Activated CD4-positive, alpha-beta T cell treated with anti-CD3 and anti-CD28 coated beads, Interleukin-2, amount 10 ng/mL, durations not matched to agents 24 days and 14 days (primary cell): ENCODE results near the gene AFG1L. TPM values are rescaled to one million over a fixed set of nuclear protein-coding genes. Genes with fewer than 3 reads are reported as not detected.
"Not testable (repeated sequence)": the region's sequence is repeated elsewhere in the genome, so short reads cannot be mapped to it uniquely, and the experiment has no call there.

ENCODE experiments used
- DNase-seq: peaks from one replicate; pipeline ENCODE4 v3.0.0; 2022
- H3K27ac Mint-ChIP-seq: one replicate; pipeline ENCODE4 v1.8.0; 2022; ENCODE audit warnings: mild to moderate bottlenecking, mixed read lengths
- H3K27me3 Mint-ChIP-seq: one replicate; pipeline ENCODE4 v1.8.0; 2022; ENCODE audit warnings: mixed read lengths
- H3K36me3 Mint-ChIP-seq: one replicate; pipeline ENCODE4 v1.8.0; 2022; ENCODE audit warnings: low read depth, mild to moderate bottlenecking, mixed read lengths
- H3K4me1 Mint-ChIP-seq: one replicate; pipeline ENCODE4 v1.8.0; 2021; ENCODE audit warnings: mixed read lengths
- H3K4me3 Mint-ChIP-seq: one replicate; pipeline ENCODE4 v1.8.0; 2022; ENCODE audit warnings: mild to moderate bottlenecking, moderate library complexity, mixed read lengths
- H3K9me3 Mint-ChIP-seq: one replicate; pipeline ENCODE4 v1.8.0; 2021; ENCODE audit warnings: mixed read lengths
- intact Hi-C: fragments of 100-400 bp; cut with micrococcal nuclease; formaldehyde crosslinking; loops from one replicate; pipeline ENCODE4 v1.15.1; 2023
- total RNA-seq: library from RNA; stranded (reverse); gene quantifications from 2 replicates; pipeline ENCODE4 v1.2.3, GENCODE V29; 2022

Gene AFG1L
- total RNA-seq, 1 donor from 2014 or later, result 6.3 TPM

- H3K27ac Mint-ChIP-seq, H3K4me3 Mint-ChIP-seq, DNase-seq, H3K9me3 Mint-ChIP-seq, H3K36me3 Mint-ChIP-seq, H3K4me1 Mint-ChIP-seq: not testable (repeated sequence)
- H3K27me3 Mint-ChIP-seq, result peaks cover 16% of the 10 kb centered on the region
- intact Hi-C loops, result loop anchor here (10.0 kb wide), 1 partner anchor 195 kb away; the partner anchor contains the start of gene OSTM1
These were observed 24.9 kb upstream of the AFG1L start for GRCh38 chr6:108269955-108270354.

- no peaks in the 10 kb centered on the region for H3K36me3 Mint-ChIP-seq
- no peaks in the 10 kb centered on the region for H3K9me3 Mint-ChIP-seq
- peaks cover 14% of the 10 kb centered on the region for H3K27me3 Mint-ChIP-seq
- no peak overlapping the region for H3K27ac Mint-ChIP-seq
- no peaks in the 10 kb centered on the region for H3K4me1 Mint-ChIP-seq
- DNase-seq, result no peak
- H3K4me3 Mint-ChIP-seq, result no peak overlapping the region
- intact Hi-C loops, result no loop called here
These were observed 20.3 kb upstream of the AFG1L start for GRCh38 chr6:108274546-108274945.

- no peaks in the 10 kb centered on the region for H3K36me3 Mint-ChIP-seq
- DNase-seq, result no peak
- intact Hi-C loops, result no loop called here
- no peaks in the 10 kb centered on the region for H3K4me1 Mint-ChIP-seq
- H3K27ac Mint-ChIP-seq, result no peak overlapping the region
- H3K4me3 Mint-ChIP-seq, result no peak overlapping the region
- peaks cover 23% of the 10 kb centered on the region for H3K27me3 Mint-ChIP-seq
- H3K9me3 Mint-ChIP-seq, result no peaks in the 10 kb centered on the region
These were observed 18.9 kb upstream of the AFG1L start for GRCh38 chr6:108275976-108276375.

- Mint-ChIP-seq H3K4me1 (no peaks in the 10 kb centered on the region), H3K27me3 (peaks cover 25% of the 10 kb centered on the region), H3K4me3 (no peak overlapping the region), H3K27ac (no peak overlapping the region), H3K9me3 (no peaks in the 10 kb centered on the region), H3K36me3 (no peaks in the 10 kb centered on the region)
- intact Hi-C loops, result no loop called here
- no peak for DNase-seq
These were observed 17.6 kb upstream of the AFG1L start for GRCh38 chr6:108277295-108277694.

GRCh38 chr6:108277831-108278230 is 17.0 kb upstream of the AFG1L start:
- Mint-ChIP-seq H3K27me3 (peaks cover 23% of the 10 kb centered on the region), H3K27ac (no peak overlapping the region), H3K4me1 (no peaks in the 10 kb centered on the region), H3K9me3 (no peaks in the 10 kb centered on the region), H3K36me3 (no peaks in the 10 kb centered on the region), H3K4me3 (no peak overlapping the region)
- no peak for DNase-seq
- intact Hi-C loops, result no loop called here

GRCh38 chr6:108285381-108285780 is 9.5 kb upstream of the AFG1L start:
- Mint-ChIP-seq H3K9me3 (no peaks in the 10 kb centered on the region), H3K36me3 (no peaks in the 10 kb centered on the region), H3K4me3 (no peak overlapping the region), H3K4me1 (peaks cover 22% of the 10 kb centered on the region), H3K27ac (no peak overlapping the region), H3K27me3 (peaks cover 10% of the 10 kb centered on the region)
- no peak for DNase-seq
- intact Hi-C loops, result no loop called here

- intact Hi-C loops, result no loop called here
These were observed 8.5 kb upstream of the AFG1L start for GRCh38 chr6:108286366-108286765.

GRCh38 chr6:108287373-108287772 is 7.5 kb upstream of the AFG1L start:
- Mint-ChIP-seq H3K36me3 (no peaks in the 10 kb centered on the region), H3K4me3 (no peak overlapping the region), H3K4me1 (peaks cover 23% of the 10 kb centered on the region), H3K9me3 (no peaks in the 10 kb centered on the region), H3K27me3 (peaks cover 5% of the 10 kb centered on the region), H3K27ac (no peak overlapping the region)
- DNase-seq, result no peak
- intact Hi-C loops, result no loop called here

More at GRCh38 chr6:108286366-108286765, 8.5 kb upstream of the AFG1L start:
- no peaks in the 10 kb centered on the region for H3K36me3 Mint-ChIP-seq
- H3K9me3 Mint-ChIP-seq, result no peaks in the 10 kb centered on the region
- H3K27ac Mint-ChIP-seq, result no peak overlapping the region
- H3K4me3 Mint-ChIP-seq, result no peak overlapping the region
- H3K27me3 Mint-ChIP-seq, result peaks cover 8% of the 10 kb centered on the region
- H3K4me1 Mint-ChIP-seq, result peaks cover 22% of the 10 kb centered on the region
- DNase-seq, result no peak

- Mint-ChIP-seq H3K27ac (no peak overlapping the region), H3K9me3 (no peaks in the 10 kb centered on the region), H3K27me3 (peaks cover 3% of the 10 kb centered on the region)
These were observed 6.1 kb upstream of the AFG1L start for GRCh38 chr6:108288742-108289141.

GRCh38 chr6:108291091-108291490 is 3.8 kb upstream of the AFG1L start:
- no peaks in the 10 kb centered on the region for H3K9me3 Mint-ChIP-seq
- H3K27ac Mint-ChIP-seq, result no peak overlapping the region
- no peak overlapping the region for H3K4me3 Mint-ChIP-seq
- intact Hi-C loops, result no loop called here
- H3K27me3 Mint-ChIP-seq, result peaks cover 1% of the 10 kb centered on the region
- H3K36me3 Mint-ChIP-seq, result peaks cover 4% of the 10 kb centered on the region
- H3K4me1 Mint-ChIP-seq, result peaks cover 33% of the 10 kb centered on the region
- no peak for DNase-seq

More at GRCh38 chr6:108288742-108289141, 6.1 kb upstream of the AFG1L start:
- H3K4me3 Mint-ChIP-seq, result no peak overlapping the region
- DNase-seq, result no peak
- H3K36me3 Mint-ChIP-seq, result no peaks in the 10 kb centered on the region
- intact Hi-C loops, result no loop called here
- peaks cover 23% of the 10 kb centered on the region for H3K4me1 Mint-ChIP-seq

- H3K36me3 Mint-ChIP-seq, intact Hi-C loops, H3K4me3 Mint-ChIP-seq, H3K27ac Mint-ChIP-seq, DNase-seq, H3K27me3 Mint-ChIP-seq, H3K9me3 Mint-ChIP-seq: not testable (repeated sequence)
- H3K4me1 Mint-ChIP-seq, result peaks cover 23% of the 10 kb centered on the region
These were observed 2.3 kb upstream of the AFG1L start for GRCh38 chr6:108292561-108292960.

GRCh38 chr6:108293527-108294296 is 1.1 kb upstream of the AFG1L start:
- Mint-ChIP-seq H3K27ac (peak overlapping the region; percentile 100), H3K36me3 (peaks cover 4% of the 10 kb centered on the region), H3K4me3 (peak overlapping the region; percentile 99), H3K4me1 (peaks cover 19% of the 10 kb centered on the region), H3K9me3 (no peaks in the 10 kb centered on the region), H3K27me3 (peaks cover 1% of the 10 kb centered on the region)
- no peak for DNase-seq
- intact Hi-C loops, result loop anchor here (1.0 kb wide), 1 partner anchor 32 kb away; the partner anchor contains the start of gene SNX3

GRCh38 chr6:108294297-108294726 is 542 bp upstream of the AFG1L start:
- peaks cover 4% of the 10 kb centered on the region for H3K36me3 Mint-ChIP-seq
- peaks cover 18% of the 10 kb centered on the region for H3K4me1 Mint-ChIP-seq
- H3K27ac Mint-ChIP-seq, result peak overlapping the region; percentile 100
- H3K27me3 Mint-ChIP-seq, result peaks cover 1% of the 10 kb centered on the region
- intact Hi-C loops, result loop anchor here (1.0 kb wide), 1 partner anchor 33 kb away; the partner anchor contains the start of gene SNX3
- H3K9me3 Mint-ChIP-seq, result no peaks in the 10 kb centered on the region
- no peak for DNase-seq
- peak overlapping the region; percentile 99 for H3K4me3 Mint-ChIP-seq

GRCh38 chr6:108295676-108296075 is 822 bp downstream of the AFG1L start:
- Mint-ChIP-seq H3K4me1 (peaks cover 21% of the 10 kb centered on the region), H3K36me3 (peaks cover 4% of the 10 kb centered on the region), H3K4me3 (peak overlapping the region; percentile 99), H3K9me3 (no peaks in the 10 kb centered on the region), H3K27ac (peak overlapping the region; percentile 100), H3K27me3 (peaks cover 1% of the 10 kb centered on the region)
- intact Hi-C loops, result loop anchor here (1.0 to 5.0 kb wide), 2 partner anchors 152 to 337 kb away; partner anchors contain the start of gene SEC63
- no peak for DNase-seq
